Ishikawa (cell line): ENCODE data around the gene SPAG7.

ENCODE experiments used
- CEBPB ChIP-seq: IDR thresholded peaks from 2 replicates; pipeline ENCODE4 v1.6.1; 2012
- CREB1 ChIP-seq: IDR thresholded peaks from 2 replicates; pipeline ENCODE4 v1.6.1; 2012; ENCODE audit warnings: low read depth
- EP300 ChIP-seq: IDR thresholded peaks from 2 replicates; pipeline ENCODE4 v1.6.1; 2012; ENCODE audit warnings: borderline replicate concordance
- MAX ChIP-seq: IDR thresholded peaks from 2 replicates; pipeline ENCODE4 v1.6.1; 2012
- NFIC ChIP-seq: IDR thresholded peaks from 2 replicates; pipeline ENCODE4 v1.6.1; 2012
- RAD21 ChIP-seq: IDR thresholded peaks from 2 replicates; pipeline ENCODE4 v1.6.1; 2012; ENCODE audit warnings: low read depth
- REST ChIP-seq: IDR thresholded peaks from 2 replicates; pipeline ENCODE4 v1.6.1; 2012; ENCODE audit warnings: low read depth, mild to moderate bottlenecking
- TAF1 ChIP-seq: IDR thresholded peaks from 2 replicates; pipeline ENCODE4 v1.6.1; 2012; ENCODE audit warnings: low read depth, mild to moderate bottlenecking
- TCF12 ChIP-seq: IDR thresholded peaks from 2 replicates; pipeline ENCODE4 v1.6.1; 2012; ENCODE audit warnings: low read depth
- TEAD4 ChIP-seq: IDR thresholded peaks from 2 replicates; pipeline ENCODE4 v1.6.1; 2012
- ZBTB7A ChIP-seq: IDR thresholded peaks from 2 replicates; pipeline ENCODE4 v1.6.1; 2012; ENCODE audit warnings: low read depth
- TF ChIP-seq, protein P1 (sequence below): IDR thresholded peaks from 2 replicates; pipeline ENCODE4 v1.6.1; 2012

DNA sequence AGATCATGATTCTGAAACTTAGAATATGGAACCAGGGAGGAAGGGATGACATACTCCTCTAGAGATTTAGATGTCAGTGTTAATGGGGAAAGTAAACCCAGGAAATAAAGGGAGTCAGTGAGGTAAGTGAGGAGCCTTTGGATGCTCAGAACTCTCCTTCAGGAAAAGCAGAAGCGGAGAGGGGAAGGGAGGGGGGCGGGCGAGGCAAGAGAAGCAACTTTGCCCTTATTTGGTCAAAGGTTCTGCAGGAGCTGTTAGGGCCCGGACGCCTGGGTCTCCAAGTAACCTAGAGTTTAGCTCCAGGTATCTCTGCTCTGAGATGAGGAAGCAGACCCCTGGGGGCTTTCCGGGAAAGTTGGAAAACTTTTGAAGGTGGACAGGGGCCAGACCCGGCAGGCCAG, 20.6 kb downstream of the SPAG7 start:
- TF ChIP-seq EP300 (no peak), CEBPB (no peak), REST (no peak), CREB1 (no peak), ZBTB7A (no peak), RAD21 (no peak), TAF1 (no peak), MAX (no peak), TEAD4 (no peak), TCF12 (no peak), NFIC (no peak)
- TF ChIP-seq, protein P1, sequence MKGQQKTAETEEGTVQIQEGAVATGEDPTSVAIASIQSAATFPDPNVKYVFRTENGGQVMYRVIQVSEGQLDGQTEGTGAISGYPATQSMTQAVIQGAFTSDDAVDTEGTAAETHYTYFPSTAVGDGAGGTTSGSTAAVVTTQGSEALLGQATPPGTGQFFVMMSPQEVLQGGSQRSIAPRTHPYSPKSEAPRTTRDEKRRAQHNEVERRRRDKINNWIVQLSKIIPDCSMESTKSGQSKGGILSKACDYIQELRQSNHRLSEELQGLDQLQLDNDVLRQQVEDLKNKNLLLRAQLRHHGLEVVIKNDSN, result no peak
